Tibial nerve (tissue), 4 donors: ENCODE data around the gene LRRC49. TPM values are rescaled to one million over a fixed set of nuclear protein-coding genes. Genes with fewer than 3 reads are reported as not detected.
"Not testable (repeated sequence)": the region's sequence is repeated elsewhere in the genome, so short reads cannot be mapped to it uniquely, and the experiment has no call there.

Source experiments
- DNase-seq, 2 donors: peaks; one replicate each; pipeline ENCODE4 v3.0.0-alpha.2; 2019; ENCODE audit warnings: low spot score in 2 of 2
- H3K27ac ChIP-seq, 4 donors: fragments of 200-600 bp; sonication (generic) in 3 of 4; one replicate each; pipeline ENCODE4 v1.5.1; 2017 to 2019; ENCODE audit warnings: mild to moderate bottlenecking in 1 of 4
- H3K27me3 ChIP-seq, 2 donors: fragments of 200-600 bp; sonication (generic) in 1 of 2; one replicate each; pipeline versions ENCODE4 v1.5.1 to v1.6.0; 2017 to 2019
- H3K36me3 ChIP-seq, 3 donors: fragments of 200-600 bp; sonication (generic); one replicate each; pipeline ENCODE4 v1.5.1; 2018 to 2019
- H3K4me1 ChIP-seq, 4 donors: fragments of 200-600 bp; sonication (generic) in 3 of 4; one replicate each; pipeline ENCODE4 v1.5.1; 2017 to 2019
- H3K4me3 ChIP-seq, 4 donors: fragments of 200-600 bp; sonication (generic) in 3 of 4; one replicate each; pipeline ENCODE4 v1.5.1; 2017 to 2019; ENCODE audit warnings: mild to moderate bottlenecking in 1 of 4, moderate library complexity in 1 of 4
- H3K9me3 ChIP-seq, 4 donors: fragments of 200-600 bp; sonication (generic) in 3 of 4; one replicate each; pipeline ENCODE4 v1.5.1; 2017 to 2019
- CTCF ChIP-seq, 5 experiments: fragments of 200-600 bp in 3 of 5; fragments of 450-650 bp in 2 of 5; sonication (generic) in 3 of 5; IDR thresholded peaks; one replicate each; pipeline ENCODE4 v1.5.1; 2016 to 2019; ENCODE audit warnings: antibody characterized with exemption in 5 of 5, mild to moderate bottlenecking in 3 of 5, moderate library complexity in 2 of 5
- EP300 ChIP-seq, 2 donors: sonication (generic); formaldehyde crosslinking; IDR thresholded peaks; one replicate each; pipeline ENCODE4 v1.6.1; 2017; ENCODE audit warnings: antibody characterized with exemption in 2 of 2, mild to moderate bottlenecking in 1 of 2
- POLR2A ChIP-seq, 2 donors: fragments of 450-650 bp; IDR thresholded peaks; one replicate each; pipeline ENCODE4 v1.6.1; 2017; ENCODE audit warnings: antibody characterized with exemption in 2 of 2, mild to moderate bottlenecking in 2 of 2, moderate library complexity in 2 of 2
- WGBS, 2 donors: methylation state at CpG; one replicate each; pipeline ENCODE4 v1.1.5; 2018; 5-methylcytosine and 5-hydroxymethylcytosine counted together
- total RNA-seq, 4 donors: library from RNA; depleted of rRNA; stranded (reverse); fragments of >200 nt; gene quantifications; one replicate each; pipeline ENCODE4 v1.1.0, GENCODE V29; 2016

LRRC49 gene
- total RNA-seq, 4 donors from 2014 or later: 8.8 to 11.1 (median 9.5) TPM

- no peak for TF ChIP-seq POLR2A (IDR thresholded peaks at IDR 0.05)
- TF ChIP-seq CTCF (IDR thresholded peaks at IDR 0.05): no peak
- TF ChIP-seq EP300 (IDR thresholded peaks at IDR 0.05): no peak
- Histone ChIP-seq H3K9me3 (peaks cover 0 to 4% (median 0%) of the 10 kb centered on the region in 4 donors), H3K36me3 (peaks cover 0 to 12% (median 0%) of the 10 kb centered on the region in 3 donors), H3K4me1 (no peaks in the 10 kb centered on the region), H3K27ac (no peak overlapping the region), H3K27me3 (no peaks in the 10 kb centered on the region), H3K4me3 (no peak overlapping the region)
- WGBS, 2 donors: 15 to 18% methylated on average over 1 of the region's 1 CpG
- DNase-seq: no peak
Measured at GRCh38 chr15:70920981-70921696, 28.5 kb downstream of the LRRC49 start.

GRCh38 chr15:70922119-70922518 lies 29.5 kb downstream of the LRRC49 start:
- TF ChIP-seq POLR2A (IDR thresholded peaks at IDR 0.05) (no peak), CTCF (IDR thresholded peaks at IDR 0.05) (no peak), EP300 (IDR thresholded peaks at IDR 0.05) (no peak)
- WGBS, 2 donors: 98 to 100% methylated on average over 2 of the region's 2 CpGs
- no peak for DNase-seq

GRCh38 chr15:70923311-70924080 lies 30.9 kb downstream of the LRRC49 start:
- H3K4me3 ChIP-seq: no peak overlapping the region
- no peaks in the 10 kb centered on the region for H3K9me3 ChIP-seq
- no peak for DNase-seq
- H3K27me3 ChIP-seq: no peaks in the 10 kb centered on the region
- H3K36me3 ChIP-seq: peaks cover 0 to 11% (median 0%) of the 10 kb centered on the region in 3 donors
- H3K4me1 ChIP-seq: no peaks in the 10 kb centered on the region
- no peak overlapping the region for H3K27ac ChIP-seq
- 80 to 84% methylated on average over 2 of the region's 2 CpGs for WGBS, 2 donors
- TF ChIP-seq CTCF (IDR thresholded peaks at IDR 0.05) (no peak), EP300 (IDR thresholded peaks at IDR 0.05) (no peak), POLR2A (IDR thresholded peaks at IDR 0.05) (no peak)

More at GRCh38 chr15:70922119-70922518, 29.5 kb downstream of the LRRC49 start:
- H3K27ac ChIP-seq: no peak overlapping the region
- no peak overlapping the region for H3K4me3 ChIP-seq
- peaks cover 0 to 2% (median 0%) of the 10 kb centered on the region in 4 donors for H3K9me3 ChIP-seq
- H3K4me1 ChIP-seq: no peaks in the 10 kb centered on the region
- no peaks in the 10 kb centered on the region for H3K27me3 ChIP-seq
- H3K36me3 ChIP-seq: peaks cover 0 to 3% (median 0%) of the 10 kb centered on the region in 3 donors

- H3K9me3 ChIP-seq, DNase-seq, H3K4me1 ChIP-seq, H3K27ac ChIP-seq, H3K4me3 ChIP-seq, H3K27me3 ChIP-seq: not testable (repeated sequence)
- peaks cover 0 to 27% (median 0%) of the 10 kb centered on the region in 3 donors for H3K36me3 ChIP-seq
- 79 to 98% methylated on average over 1 of the region's 1 CpG for WGBS, 2 donors
Measured at GRCh38 chr15:70926914-70927313, 34.3 kb downstream of the LRRC49 start.

GRCh38 chr15:70931821-70932220 lies 39.2 kb downstream of the LRRC49 start:
- DNase-seq: no peak
- Histone ChIP-seq H3K27ac (no peak overlapping the region), H3K27me3 (no peaks in the 10 kb centered on the region), H3K9me3 (no peaks in the 10 kb centered on the region), H3K36me3 (peaks cover 0 to 27% (median 0%) of the 10 kb centered on the region in 3 donors), H3K4me3 (no peak overlapping the region), H3K4me1 (no peaks in the 10 kb centered on the region)
- TF ChIP-seq CTCF (IDR thresholded peaks at IDR 0.05) (no peak), EP300 (IDR thresholded peaks at IDR 0.05) (no peak), POLR2A (IDR thresholded peaks at IDR 0.05) (no peak)
